Measurements from ENCODE around the gene PAPOLB. TPM values are rescaled to one million over a fixed set of nuclear protein-coding genes. Genes with fewer than 3 reads are reported as not detected.

The PAPOLB gene
- total RNA-seq, 1 experiment from 2014 or later, result 0.31 TPM

DNA sequence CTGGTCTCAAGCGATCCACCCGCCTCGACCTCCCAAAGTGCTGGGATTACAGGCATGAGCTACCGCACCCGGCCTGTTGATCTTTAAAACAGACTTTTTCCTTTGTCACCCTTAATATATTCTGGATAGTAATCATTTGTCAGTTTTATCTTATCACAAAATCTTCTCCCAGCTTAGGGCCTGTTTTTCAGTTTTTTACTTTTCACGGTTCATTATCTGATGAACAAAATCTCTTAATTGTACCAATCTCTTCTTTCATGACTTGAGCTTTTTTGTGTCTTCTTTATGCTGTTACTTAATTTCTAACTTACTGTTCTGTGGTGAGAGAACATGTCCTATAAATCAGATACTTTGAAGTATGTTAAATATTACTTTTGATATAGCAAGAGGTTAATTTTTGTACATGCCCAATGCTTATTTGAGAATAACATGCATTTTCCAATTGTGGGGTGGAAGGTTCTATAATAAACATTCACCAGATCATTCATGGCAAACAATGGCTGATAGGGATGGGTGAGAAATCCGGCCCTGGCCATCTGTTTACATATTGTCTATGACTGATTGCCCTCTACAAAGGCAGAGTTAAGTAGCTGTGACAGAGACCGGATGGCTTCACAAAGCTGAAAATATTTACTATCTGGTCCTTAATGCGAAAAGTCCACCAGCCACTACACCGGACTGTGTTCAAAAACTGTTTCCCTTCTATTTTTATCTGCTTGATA lies 5.3 kb downstream of the PAPOLB start:
- CTCF ChIA-PET, result interaction anchor here (1.1 to 1.4 kb wide), 3 partner anchors 10 to 27 kb away, joined by 3 to 5 read pairs (median 4); partner anchors contain the start of gene RADIL

DNA sequence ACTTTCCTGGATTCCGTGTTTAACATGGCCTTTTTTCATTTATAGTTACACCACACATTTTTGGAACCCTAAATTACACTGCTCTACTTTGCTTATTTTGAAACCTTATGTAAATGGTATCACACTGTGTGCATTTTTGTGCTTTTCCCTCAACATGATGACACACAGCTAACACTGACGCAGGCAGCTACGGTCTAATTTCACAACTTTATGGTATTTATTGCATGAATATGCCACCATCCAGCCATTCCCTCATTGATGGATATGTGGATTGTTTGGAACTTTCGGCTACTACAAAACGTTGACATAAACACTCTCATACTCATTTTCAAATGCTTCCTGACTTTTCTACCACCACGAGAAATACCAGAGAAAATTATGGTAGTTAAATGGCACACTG lies 6.9 kb downstream of the PAPOLB start:
- ATAC-seq (no peak), DNase-seq (ENCODE audit: low spot score) (no peak)
- Mint-ChIP-seq H3K27me3 (ENCODE audit: low read depth) (peaks cover 2% of the 10 kb centered on the region; the same call in 1 of the 2 replicates), H3K4me1 (no peaks in the 10 kb centered on the region), H3K36me3 (peaks cover 4% of the 10 kb centered on the region; the same call in 1 of the 2 replicates), H3K4me3 (no peak overlapping the region), H3K9me3 (peaks cover 9% of the 10 kb centered on the region), H3K27ac (no peak overlapping the region)
- CTCF ChIA-PET, result interaction anchor here (1.4 kb wide), 2 partner anchors 25 to 29 kb away, joined by 4 to 5 read pairs; partner anchors contain the start of gene RADIL
- POLR2A ChIA-PET, result no interaction called here
- TF ChIP-seq NR3C1 (CRISPR knock-in tag; conservative IDR thresholded peaks at IDR 0.05; ENCODE audit: low read depth), result no peak
- no peak for TF ChIP-seq TCF7 (CRISPR knock-in tag; IDR thresholded peaks at IDR 0.05; ENCODE audit: low read depth)
- TF ChIP-seq CREM (CRISPR knock-in tag; IDR thresholded peaks at IDR 0.05), result no peak
- TF ChIP-seq, protein P1, sequence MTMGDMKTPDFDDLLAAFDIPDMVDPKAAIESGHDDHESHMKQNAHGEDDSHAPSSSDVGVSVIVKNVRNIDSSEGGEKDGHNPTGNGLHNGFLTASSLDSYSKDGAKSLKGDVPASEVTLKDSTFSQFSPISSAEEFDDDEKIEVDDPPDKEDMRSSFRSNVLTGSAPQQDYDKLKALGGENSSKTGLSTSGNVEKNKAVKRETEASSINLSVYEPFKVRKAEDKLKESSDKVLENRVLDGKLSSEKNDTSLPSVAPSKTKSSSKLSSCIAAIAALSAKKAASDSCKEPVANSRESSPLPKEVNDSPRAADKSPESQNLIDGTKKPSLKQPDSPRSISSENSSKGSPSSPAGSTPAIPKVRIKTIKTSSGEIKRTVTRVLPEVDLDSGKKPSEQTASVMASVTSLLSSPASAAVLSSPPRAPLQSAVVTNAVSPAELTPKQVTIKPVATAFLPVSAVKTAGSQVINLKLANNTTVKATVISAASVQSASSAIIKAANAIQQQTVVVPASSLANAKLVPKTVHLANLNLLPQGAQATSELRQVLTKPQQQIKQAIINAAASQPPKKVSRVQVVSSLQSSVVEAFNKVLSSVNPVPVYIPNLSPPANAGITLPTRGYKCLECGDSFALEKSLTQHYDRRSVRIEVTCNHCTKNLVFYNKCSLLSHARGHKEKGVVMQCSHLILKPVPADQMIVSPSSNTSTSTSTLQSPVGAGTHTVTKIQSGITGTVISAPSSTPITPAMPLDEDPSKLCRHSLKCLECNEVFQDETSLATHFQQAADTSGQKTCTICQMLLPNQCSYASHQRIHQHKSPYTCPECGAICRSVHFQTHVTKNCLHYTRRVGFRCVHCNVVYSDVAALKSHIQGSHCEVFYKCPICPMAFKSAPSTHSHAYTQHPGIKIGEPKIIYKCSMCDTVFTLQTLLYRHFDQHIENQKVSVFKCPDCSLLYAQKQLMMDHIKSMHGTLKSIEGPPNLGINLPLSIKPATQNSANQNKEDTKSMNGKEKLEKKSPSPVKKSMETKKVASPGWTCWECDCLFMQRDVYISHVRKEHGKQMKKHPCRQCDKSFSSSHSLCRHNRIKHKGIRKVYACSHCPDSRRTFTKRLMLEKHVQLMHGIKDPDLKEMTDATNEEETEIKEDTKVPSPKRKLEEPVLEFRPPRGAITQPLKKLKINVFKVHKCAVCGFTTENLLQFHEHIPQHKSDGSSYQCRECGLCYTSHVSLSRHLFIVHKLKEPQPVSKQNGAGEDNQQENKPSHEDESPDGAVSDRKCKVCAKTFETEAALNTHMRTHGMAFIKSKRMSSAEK (CRISPR knock-in tag; IDR thresholded peaks at IDR 0.05; ENCODE audit: borderline replicate concordance), result no peak
- TF ChIP-seq, protein P2, sequence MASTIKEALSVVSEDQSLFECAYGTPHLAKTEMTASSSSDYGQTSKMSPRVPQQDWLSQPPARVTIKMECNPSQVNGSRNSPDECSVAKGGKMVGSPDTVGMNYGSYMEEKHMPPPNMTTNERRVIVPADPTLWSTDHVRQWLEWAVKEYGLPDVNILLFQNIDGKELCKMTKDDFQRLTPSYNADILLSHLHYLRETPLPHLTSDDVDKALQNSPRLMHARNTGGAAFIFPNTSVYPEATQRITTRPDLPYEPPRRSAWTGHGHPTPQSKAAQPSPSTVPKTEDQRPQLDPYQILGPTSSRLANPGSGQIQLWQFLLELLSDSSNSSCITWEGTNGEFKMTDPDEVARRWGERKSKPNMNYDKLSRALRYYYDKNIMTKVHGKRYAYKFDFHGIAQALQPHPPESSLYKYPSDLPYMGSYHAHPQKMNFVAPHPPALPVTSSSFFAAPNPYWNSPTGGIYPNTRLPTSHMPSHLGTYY (CRISPR knock-in tag; IDR thresholded peaks at IDR 0.05), result no peak
- TF ChIP-seq CBFB (CRISPR knock-in tag; IDR thresholded peaks at IDR 0.05; ENCODE audit: low read depth), result no peak
- no peak for TF ChIP-seq ZNF263 (CRISPR knock-in tag; IDR thresholded peaks at IDR 0.05; ENCODE audit: low read depth)
- TF ChIP-seq, protein P3, sequence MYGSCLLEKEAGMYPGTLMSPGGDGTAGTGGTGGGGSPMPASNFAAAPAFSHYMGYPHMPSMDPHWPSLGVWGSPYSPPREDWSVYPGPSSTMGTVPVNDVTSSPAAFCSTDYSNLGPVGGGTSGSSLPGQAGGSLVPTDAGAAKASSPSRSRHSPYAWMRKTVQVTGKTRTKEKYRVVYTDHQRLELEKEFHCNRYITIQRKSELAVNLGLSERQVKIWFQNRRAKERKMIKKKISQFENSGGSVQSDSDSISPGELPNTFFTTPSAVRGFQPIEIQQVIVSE (CRISPR knock-in tag; IDR thresholded peaks at IDR 0.05; ENCODE audit: borderline replicate concordance), result no peak
- TF ChIP-seq HMGA2 (CRISPR knock-in tag; IDR thresholded peaks at IDR 0.05), result no peak
- no peak for TF ChIP-seq TP53 (CRISPR knock-in tag; IDR thresholded peaks at IDR 0.05)
- TF ChIP-seq, protein P4, sequence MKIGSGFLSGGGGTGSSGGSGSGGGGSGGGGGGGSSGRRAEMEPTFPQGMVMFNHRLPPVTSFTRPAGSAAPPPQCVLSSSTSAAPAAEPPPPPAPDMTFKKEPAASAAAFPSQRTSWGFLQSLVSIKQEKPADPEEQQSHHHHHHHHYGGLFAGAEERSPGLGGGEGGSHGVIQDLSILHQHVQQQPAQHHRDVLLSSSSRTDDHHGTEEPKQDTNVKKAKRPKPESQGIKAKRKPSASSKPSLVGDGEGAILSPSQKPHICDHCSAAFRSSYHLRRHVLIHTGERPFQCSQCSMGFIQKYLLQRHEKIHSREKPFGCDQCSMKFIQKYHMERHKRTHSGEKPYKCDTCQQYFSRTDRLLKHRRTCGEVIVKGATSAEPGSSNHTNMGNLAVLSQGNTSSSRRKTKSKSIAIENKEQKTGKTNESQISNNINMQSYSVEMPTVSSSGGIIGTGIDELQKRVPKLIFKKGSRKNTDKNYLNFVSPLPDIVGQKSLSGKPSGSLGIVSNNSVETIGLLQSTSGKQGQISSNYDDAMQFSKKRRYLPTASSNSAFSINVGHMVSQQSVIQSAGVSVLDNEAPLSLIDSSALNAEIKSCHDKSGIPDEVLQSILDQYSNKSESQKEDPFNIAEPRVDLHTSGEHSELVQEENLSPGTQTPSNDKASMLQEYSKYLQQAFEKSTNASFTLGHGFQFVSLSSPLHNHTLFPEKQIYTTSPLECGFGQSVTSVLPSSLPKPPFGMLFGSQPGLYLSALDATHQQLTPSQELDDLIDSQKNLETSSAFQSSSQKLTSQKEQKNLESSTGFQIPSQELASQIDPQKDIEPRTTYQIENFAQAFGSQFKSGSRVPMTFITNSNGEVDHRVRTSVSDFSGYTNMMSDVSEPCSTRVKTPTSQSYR (CRISPR knock-in tag; IDR thresholded peaks at IDR 0.05), result no peak
- no peak for TF ChIP-seq FOXP1 (CRISPR knock-in tag; IDR thresholded peaks at IDR 0.05; ENCODE audit: borderline replicate concordance)

More for the DNA sequence above, 5.3 kb downstream of the PAPOLB start:
- ATAC-seq (no peak), DNase-seq (ENCODE audit: low spot score) (no peak)
- Mint-ChIP-seq H3K4me3 (no peak overlapping the region), H3K4me1 (no peaks in the 10 kb centered on the region), H3K27me3 (ENCODE audit: low read depth) (peaks cover 17% of the 10 kb centered on the region), H3K36me3 (peaks cover 4% of the 10 kb centered on the region; the same call in 1 of the 2 replicates), H3K9me3 (peaks cover 9% of the 10 kb centered on the region), H3K27ac (no peak overlapping the region)
- no peak for TF ChIP-seq ZNF317 (CRISPR knock-in tag; IDR thresholded peaks at IDR 0.05; ENCODE audit: borderline replicate concordance, low read depth)
- TF ChIP-seq TCF7 (CRISPR knock-in tag; IDR thresholded peaks at IDR 0.05; ENCODE audit: low read depth), result no peak
- TF ChIP-seq, protein P5, sequence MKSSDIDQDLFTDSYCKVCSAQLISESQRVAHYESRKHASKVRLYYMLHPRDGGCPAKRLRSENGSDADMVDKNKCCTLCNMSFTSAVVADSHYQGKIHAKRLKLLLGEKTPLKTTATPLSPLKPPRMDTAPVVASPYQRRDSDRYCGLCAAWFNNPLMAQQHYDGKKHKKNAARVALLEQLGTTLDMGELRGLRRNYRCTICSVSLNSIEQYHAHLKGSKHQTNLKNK (CRISPR knock-in tag; IDR thresholded peaks at IDR 0.05), result no peak
- no peak for TF ChIP-seq ZNF423 (CRISPR knock-in tag; IDR thresholded peaks at IDR 0.05)
- TF ChIP-seq, protein P6, sequence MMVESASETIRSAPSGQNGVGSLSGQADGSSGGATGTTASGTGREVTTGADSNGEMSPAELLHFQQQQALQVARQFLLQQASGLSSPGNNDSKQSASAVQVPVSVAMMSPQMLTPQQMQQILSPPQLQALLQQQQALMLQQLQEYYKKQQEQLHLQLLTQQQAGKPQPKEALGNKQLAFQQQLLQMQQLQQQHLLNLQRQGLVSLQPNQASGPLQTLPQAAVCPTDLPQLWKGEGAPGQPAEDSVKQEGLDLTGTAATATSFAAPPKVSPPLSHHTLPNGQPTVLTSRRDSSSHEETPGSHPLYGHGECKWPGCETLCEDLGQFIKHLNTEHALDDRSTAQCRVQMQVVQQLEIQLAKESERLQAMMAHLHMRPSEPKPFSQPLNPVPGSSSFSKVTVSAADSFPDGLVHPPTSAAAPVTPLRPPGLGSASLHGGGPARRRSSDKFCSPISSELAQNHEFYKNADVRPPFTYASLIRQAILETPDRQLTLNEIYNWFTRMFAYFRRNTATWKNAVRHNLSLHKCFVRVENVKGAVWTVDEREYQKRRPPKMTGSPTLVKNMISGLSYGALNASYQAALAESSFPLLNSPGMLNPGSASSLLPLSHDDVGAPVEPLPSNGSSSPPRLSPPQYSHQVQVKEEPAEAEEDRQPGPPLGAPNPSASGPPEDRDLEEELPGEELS (CRISPR knock-in tag; IDR thresholded peaks at IDR 0.05), result no peak
- TF ChIP-seq ZBTB21 (CRISPR knock-in tag; IDR thresholded peaks at IDR 0.05; ENCODE audit: borderline replicate concordance), result no peak
- TF ChIP-seq, protein P7, sequence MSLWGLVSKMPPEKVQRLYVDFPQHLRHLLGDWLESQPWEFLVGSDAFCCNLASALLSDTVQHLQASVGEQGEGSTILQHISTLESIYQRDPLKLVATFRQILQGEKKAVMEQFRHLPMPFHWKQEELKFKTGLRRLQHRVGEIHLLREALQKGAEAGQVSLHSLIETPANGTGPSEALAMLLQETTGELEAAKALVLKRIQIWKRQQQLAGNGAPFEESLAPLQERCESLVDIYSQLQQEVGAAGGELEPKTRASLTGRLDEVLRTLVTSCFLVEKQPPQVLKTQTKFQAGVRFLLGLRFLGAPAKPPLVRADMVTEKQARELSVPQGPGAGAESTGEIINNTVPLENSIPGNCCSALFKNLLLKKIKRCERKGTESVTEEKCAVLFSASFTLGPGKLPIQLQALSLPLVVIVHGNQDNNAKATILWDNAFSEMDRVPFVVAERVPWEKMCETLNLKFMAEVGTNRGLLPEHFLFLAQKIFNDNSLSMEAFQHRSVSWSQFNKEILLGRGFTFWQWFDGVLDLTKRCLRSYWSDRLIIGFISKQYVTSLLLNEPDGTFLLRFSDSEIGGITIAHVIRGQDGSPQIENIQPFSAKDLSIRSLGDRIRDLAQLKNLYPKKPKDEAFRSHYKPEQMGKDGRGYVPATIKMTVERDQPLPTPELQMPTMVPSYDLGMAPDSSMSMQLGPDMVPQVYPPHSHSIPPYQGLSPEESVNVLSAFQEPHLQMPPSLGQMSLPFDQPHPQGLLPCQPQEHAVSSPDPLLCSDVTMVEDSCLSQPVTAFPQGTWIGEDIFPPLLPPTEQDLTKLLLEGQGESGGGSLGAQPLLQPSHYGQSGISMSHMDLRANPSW (CRISPR knock-in tag; conservative IDR thresholded peaks at IDR 0.05; ENCODE audit: low read depth), result no peak
- TF ChIP-seq SMAD4 (CRISPR knock-in tag; IDR thresholded peaks at IDR 0.05), result no peak
- POLR2A ChIA-PET, result interaction anchor here (0.7 kb wide), 1 partner anchor 31 kb away, joined by 3 read pairs; no protein-coding TSS in a partner anchor
